HepG2 (cell line): ENCODE data around the gene MRPL2. TPM values are rescaled to one million over a fixed set of nuclear protein-coding genes. Genes with fewer than 3 reads are reported as not detected.
A peak's percentile ranks its signal among the peaks of the same experiment; 100 is the strongest.

ENCODE experiments used
- ATF7-NPFF ChIP-seq: sonication (generic); formaldehyde crosslinking; IDR thresholded peaks from 2 replicates; pipeline ENCODE4 v1.8.1; 2023; ENCODE audit warnings: mild to moderate bottlenecking, low read depth, missing genetic modification reagents, moderate library complexity
- ATM ChIP-seq: fragments of 450-650 bp; IDR thresholded peaks from 2 replicates; pipeline ENCODE4 v1.7.1; 2017; ENCODE audit warnings: mild to moderate bottlenecking, borderline replicate concordance
- BORCS8-MEF2B ChIP-seq: sonication (generic); formaldehyde crosslinking; IDR thresholded peaks from 2 replicates; pipeline ENCODE4 v1.8.0; 2022; ENCODE audit warnings: mild to moderate bottlenecking, missing genetic modification reagents
- CTCF ChIP-seq: sonication (generic); formaldehyde crosslinking; IDR thresholded peaks from 2 replicates; pipeline ENCODE4 v1.5.0; 2020; ENCODE audit warnings: mild to moderate bottlenecking, missing genetic modification reagents, moderate library complexity
- GABPB1 ChIP-seq: IDR thresholded peaks from 2 replicates; pipeline ENCODE4 v1.6.1; 2016; ENCODE audit warnings: mild to moderate bottlenecking, missing genetic modification reagents, moderate library complexity, missing compliant biosample characterization
- HIVEP1 ChIP-seq: sonication (generic); formaldehyde crosslinking; IDR thresholded peaks from 2 replicates; pipeline ENCODE4 v1.4.0; 2020; ENCODE audit warnings: mild to moderate bottlenecking, missing genetic modification reagents
- HNF4A ChIP-seq: sonication (generic); formaldehyde crosslinking; IDR thresholded peaks from 2 replicates; pipeline ENCODE4 v1.4.0; 2020; ENCODE audit warnings: missing genetic modification reagents
- IKZF4 ChIP-seq: sonication (generic); formaldehyde crosslinking; IDR thresholded peaks from 2 replicates; pipeline ENCODE4 v1.5.1; 2020; ENCODE audit warnings: borderline replicate concordance, mild to moderate bottlenecking, low read depth, missing genetic modification reagents; ENCODE audit errors: not compliant biosample characterization
- JDP2 ChIP-seq: sonication (generic); formaldehyde crosslinking; IDR thresholded peaks from 2 replicates; pipeline ENCODE4 v1.8.1; 2022; ENCODE audit warnings: missing genetic modification reagents, borderline replicate concordance
- NFE2 ChIP-seq: sonication (generic); formaldehyde crosslinking; IDR thresholded peaks from 2 replicates; pipeline ENCODE4 v1.4.0; 2020; ENCODE audit warnings: missing genetic modification reagents
- NFIC ChIP-seq: IDR thresholded peaks from 2 replicates; pipeline ENCODE4 v1.6.1; 2012; ENCODE audit warnings: mild to moderate bottlenecking, low read length, inconsistent platforms
- PITX1 ChIP-seq: sonication (generic); formaldehyde crosslinking; IDR thresholded peaks from 2 replicates; pipeline ENCODE4 v1.5.1; 2020; ENCODE audit warnings: mild to moderate bottlenecking, missing genetic modification reagents
- RFX1 ChIP-seq: fragments of 450-650 bp; IDR thresholded peaks from 2 replicates; pipeline ENCODE4 v1.6.1; 2017
- SALL1 ChIP-seq: sonication (generic); formaldehyde crosslinking; IDR thresholded peaks from 2 replicates; pipeline ENCODE4 v1.8.0; 2022; ENCODE audit warnings: mild to moderate bottlenecking, missing genetic modification reagents
- SUZ12 ChIP-seq: fragments of 150-350 bp; IDR thresholded peaks from 2 replicates; pipeline ENCODE4 v1.6.1; 2014; ENCODE audit warnings: low read depth, low read length
- TARDBP ChIP-seq: sonication (generic); formaldehyde crosslinking; IDR thresholded peaks from 2 replicates; pipeline ENCODE4 v1.8.0; 2022; ENCODE audit warnings: mild to moderate bottlenecking, missing genetic modification reagents
- TBX2 ChIP-seq: sonication (generic); formaldehyde crosslinking; IDR thresholded peaks from 2 replicates; pipeline ENCODE4 v1.5.0; 2020; ENCODE audit warnings: missing genetic modification reagents, mild to moderate bottlenecking, borderline replicate concordance
- TCF12 ChIP-seq, 2 experiments: fragments of 450-650 bp in 1 of 2; sonication (generic) in 1 of 2; formaldehyde crosslinking in 1 of 2; IDR thresholded peaks; 2 replicates each; pipeline versions ENCODE4 v1.6.1 to v1.8.0; 2017 to 2022; ENCODE audit warnings: antibody characterized with exemption in 1 of 2, mild to moderate bottlenecking in 1 of 2, missing genetic modification reagents in 1 of 2, moderate library complexity in 1 of 2
- ZNF205 ChIP-seq: IDR thresholded peaks from 2 replicates; pipeline ENCODE4 v1.6.1; 2018; ENCODE audit warnings: missing biosample characterization, missing genetic modification reagents
- ZNF282 ChIP-seq: fragments of 450-650 bp; IDR thresholded peaks from 2 replicates; pipeline ENCODE4 v1.6.1; 2018; ENCODE audit not compliant: partially characterized antibody
- ZNF510 ChIP-seq: sonication (generic); formaldehyde crosslinking; IDR thresholded peaks from 2 replicates; pipeline ENCODE4 v1.4.0; 2020; ENCODE audit warnings: low read depth, mild to moderate bottlenecking, missing genetic modification reagents
- ZNF589 ChIP-seq: sonication (generic); formaldehyde crosslinking; conservative IDR thresholded peaks from 2 replicates; pipeline ENCODE4 v1.8.0; 2022; ENCODE audit warnings: mild to moderate bottlenecking, moderate library complexity, missing genetic modification reagents
- polyA plus RNA-seq, 8 experiments: library from polyadenylated mRNA; depleted of rRNA in 3 of 8; stranded (reverse) in 7 of 8; unstranded in 1 of 8; fragments of >200 nt; fragmentation: Illumina TruSeq in 4 of 8; extraction: Trizol in 4 of 8; gene quantifications; 2 replicates each; pipeline versions ENCODE4 v1.2.1 to v1.2.3, GENCODE V29; 2011 to 2016; ENCODE audit warnings: low read depth in 4 of 8, missing spikeins in 1 of 8, mixed read lengths in 1 of 8; ENCODE audit not compliant: insufficient read depth in 1 of 8
- total RNA-seq, 5 experiments: library from RNA; depleted of rRNA; stranded (reverse); fragments of >200 nt; fragmentation: Illumina TruSeq; extraction: Trizol; gene quantifications; 2 replicates each; pipeline ENCODE4 v1.2.3, GENCODE V29; 2016; ENCODE audit warnings: low read depth in 1 of 5
- TF ChIP-seq, protein P1 (sequence below): sonication (generic); formaldehyde crosslinking; IDR thresholded peaks from 2 replicates; pipeline ENCODE4 v1.4.0; 2020; ENCODE audit warnings: missing genetic modification reagents

MRPL2 gene
- total and polyA plus RNA-seq, 2 of the 13 experiments (the other 11 are each of a cell fraction or from before 2014, with no cell fraction given), result 56.8 to 65.6 TPM

DNA sequence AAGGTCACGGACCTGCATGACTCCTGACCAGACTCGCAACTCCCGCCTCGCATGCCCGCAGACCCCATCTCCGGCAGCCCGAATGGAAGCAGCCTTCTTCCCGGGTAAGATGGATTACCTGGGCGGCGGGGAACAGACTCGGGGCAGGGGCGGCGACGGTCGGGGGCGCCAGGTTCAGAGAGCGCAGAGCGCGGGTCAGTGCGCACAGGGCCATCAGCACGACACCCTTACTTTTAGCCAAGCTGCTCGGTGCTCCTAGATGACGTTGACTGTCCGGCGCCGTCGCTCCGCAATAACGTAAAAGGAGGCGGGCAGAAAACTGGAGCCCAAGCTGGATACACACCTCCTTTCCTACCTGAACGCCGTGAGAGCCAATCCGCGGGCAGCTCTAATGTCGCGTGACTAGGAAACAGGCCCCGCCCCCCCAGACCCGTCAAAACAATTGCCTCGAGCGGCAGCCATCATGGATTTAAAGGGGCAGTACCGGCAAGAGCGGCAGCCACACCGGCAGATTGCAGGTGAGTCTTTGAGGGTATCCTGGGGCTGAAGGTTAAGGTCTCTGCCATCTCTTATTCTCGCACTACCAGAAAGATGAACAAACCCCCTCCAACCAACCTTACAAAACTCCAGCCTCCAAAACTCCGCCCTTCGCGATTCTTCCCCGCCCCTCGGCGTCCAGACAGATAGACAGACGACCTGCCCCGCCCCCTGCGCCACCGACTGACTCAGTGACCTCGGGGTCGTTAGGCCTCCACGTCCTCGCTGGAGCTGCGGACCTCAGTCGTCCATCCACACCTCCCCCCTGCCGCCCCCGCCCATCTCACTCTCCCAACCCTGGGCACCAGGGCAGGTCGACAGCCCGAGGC, at the start of gene MRPL2, which contains the start of gene KLC4 (continued):
- TF ChIP-seq TARDBP (CRISPR knock-in tag) (peak; percentile 51; the same call in 1 of the 2 replicates), IKZF4 (CRISPR knock-in tag) (no peak), ZNF589 (CRISPR knock-in tag) (no peak), ZNF510 (CRISPR knock-in tag) (peak; percentile 95; the same call in 1 of the 2 replicates), TCF12 (IDR thresholded peaks at IDR 0.05) (no peak), TCF12 (CRISPR knock-in tag; IDR thresholded peaks at IDR 0.05) (peak; percentile 60; the same call in 1 of the 2 replicates), BORCS8-MEF2B (CRISPR knock-in tag) (peak; percentile 72; the same call in 1 of the 2 replicates), NFIC (0 out of 2 replicates have a peak, but pooled peaks have one; percentile 18), HNF4A (CRISPR knock-in tag) (peak; percentile 49; the same call in 1 of the 2 replicates), HIVEP1 (CRISPR knock-in tag) (no peak; the same call in 1 of the 2 replicates), ZNF205 (no peak; the same call in 1 of the 2 replicates), ATF7-NPFF (CRISPR knock-in tag) (no peak), GABPB1 (CRISPR knock-in tag) (peak; percentile 84), ZNF282 (peak; percentile 59), ATM (no peak), RFX1 (no peak), PITX1 (CRISPR knock-in tag) (peak; percentile 48; the same call in 1 of the 2 replicates), SUZ12 (no peak), TBX2 (CRISPR knock-in tag) (peak; percentile 64), NFE2 (CRISPR knock-in tag) (no peak), SALL1 (peak; percentile 70), JDP2 (CRISPR knock-in tag) (no peak), CTCF (CRISPR knock-in tag) (peak; percentile 11; the same call in 1 of the 2 replicates)
- TF ChIP-seq, protein P1, sequence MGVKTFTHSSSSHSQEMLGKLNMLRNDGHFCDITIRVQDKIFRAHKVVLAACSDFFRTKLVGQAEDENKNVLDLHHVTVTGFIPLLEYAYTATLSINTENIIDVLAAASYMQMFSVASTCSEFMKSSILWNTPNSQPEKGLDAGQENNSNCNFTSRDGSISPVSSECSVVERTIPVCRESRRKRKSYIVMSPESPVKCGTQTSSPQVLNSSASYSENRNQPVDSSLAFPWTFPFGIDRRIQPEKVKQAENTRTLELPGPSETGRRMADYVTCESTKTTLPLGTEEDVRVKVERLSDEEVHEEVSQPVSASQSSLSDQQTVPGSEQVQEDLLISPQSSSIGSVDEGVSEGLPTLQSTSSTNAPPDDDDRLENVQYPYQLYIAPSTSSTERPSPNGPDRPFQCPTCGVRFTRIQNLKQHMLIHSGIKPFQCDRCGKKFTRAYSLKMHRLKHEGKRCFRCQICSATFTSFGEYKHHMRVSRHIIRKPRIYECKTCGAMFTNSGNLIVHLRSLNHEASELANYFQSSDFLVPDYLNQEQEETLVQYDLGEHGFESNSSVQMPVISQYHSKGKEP (CRISPR knock-in tag), result no peak
